Body of pancreas (tissue), 4 donors: Measurements from ENCODE around the gene SPARCL1.

ENCODE experiments used
- POLR2A ChIP-seq, 3 donors: fragments of 450-650 bp; IDR thresholded peaks; one replicate each; pipeline ENCODE4 v1.6.1; 2016; ENCODE audit warnings: antibody characterized with exemption in 3 of 3, mild to moderate bottlenecking in 2 of 3
- TF ChIP-seq, protein P1 (sequence below), 7 experiments: fragments of 450-650 bp in 4 of 7; fragments of 200-600 bp in 3 of 7; sonication (generic) in 3 of 7; IDR thresholded peaks; one replicate each; pipeline ENCODE4 v1.5.1; 2016 to 2019; ENCODE audit warnings: antibody characterized with exemption in 7 of 7

- TF ChIP-seq POLR2A (IDR thresholded peaks at IDR 0.05) = no peak
- TF ChIP-seq, protein P1, sequence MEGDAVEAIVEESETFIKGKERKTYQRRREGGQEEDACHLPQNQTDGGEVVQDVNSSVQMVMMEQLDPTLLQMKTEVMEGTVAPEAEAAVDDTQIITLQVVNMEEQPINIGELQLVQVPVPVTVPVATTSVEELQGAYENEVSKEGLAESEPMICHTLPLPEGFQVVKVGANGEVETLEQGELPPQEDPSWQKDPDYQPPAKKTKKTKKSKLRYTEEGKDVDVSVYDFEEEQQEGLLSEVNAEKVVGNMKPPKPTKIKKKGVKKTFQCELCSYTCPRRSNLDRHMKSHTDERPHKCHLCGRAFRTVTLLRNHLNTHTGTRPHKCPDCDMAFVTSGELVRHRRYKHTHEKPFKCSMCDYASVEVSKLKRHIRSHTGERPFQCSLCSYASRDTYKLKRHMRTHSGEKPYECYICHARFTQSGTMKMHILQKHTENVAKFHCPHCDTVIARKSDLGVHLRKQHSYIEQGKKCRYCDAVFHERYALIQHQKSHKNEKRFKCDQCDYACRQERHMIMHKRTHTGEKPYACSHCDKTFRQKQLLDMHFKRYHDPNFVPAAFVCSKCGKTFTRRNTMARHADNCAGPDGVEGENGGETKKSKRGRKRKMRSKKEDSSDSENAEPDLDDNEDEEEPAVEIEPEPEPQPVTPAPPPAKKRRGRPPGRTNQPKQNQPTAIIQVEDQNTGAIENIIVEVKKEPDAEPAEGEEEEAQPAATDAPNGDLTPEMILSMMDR (IDR thresholded peaks at IDR 0.05) = no peak
Observed at GRCh38 chr4:87567191-87567590, 38.0 kb upstream of the SPARCL1 start.
